H1 (cell line): ENCODE measurements around the gene DYNC1LI1. TPM values are rescaled to one million over a fixed set of nuclear protein-coding genes. Genes with fewer than 3 reads are reported as not detected.

ENCODE experiments used
- CTCF ChIA-PET: fragments of 300-600 bp; sonication (Branson Sonifier 250); formaldehyde crosslinking; loops from one replicate; lab custom pipeline; 2021; ENCODE audit not compliant: partially characterized antibody; lab: Charles Lee
- POLR2A ChIA-PET: fragments of 300-600 bp; sonication (Branson Sonifier 250); formaldehyde crosslinking; loops from one replicate; lab custom pipeline; 2021; ENCODE audit warnings: inconsistent platforms; ENCODE audit not compliant: partially characterized antibody; lab: Charles Lee
- DNase-seq, 2 experiments: peaks; one replicate each; pipeline versions ENCODE4 v3.0.0 to v3.0.0-alpha.2; 2010 to 2022; ENCODE audit warnings: low spot score in 2 of 2, low read depth in 1 of 2, mixed read lengths in 1 of 2
- FAIRE-seq: peaks from 2 replicates; lab custom pipeline; 2011; peaks lifted over from hg19 to GRCh38; lab: Jason Lieb, UNC
- H2AFZ ChIP-seq: 2 replicates; pipeline ENCODE4 v1.8.1; 2012; ENCODE audit warnings: low read length, inconsistent platforms
- H2AK5ac ChIP-seq: 2 replicates; pipeline ENCODE4 v1.6.1; 2013; ENCODE audit warnings: low read depth, low read length
- H2BK120ac ChIP-seq: replicated peaks from 2 replicates; pipeline ENCODE3; 2013; ENCODE audit warnings: low read depth, low read length, inconsistent platforms
- H2BK12ac ChIP-seq: 2 replicates; pipeline ENCODE4 v1.6.1; 2013; ENCODE audit warnings: low read depth, low read length
- H2BK15ac ChIP-seq: 2 replicates; pipeline ENCODE4 v1.6.1; 2013; ENCODE audit warnings: low read length
- H2BK20ac ChIP-seq: 2 replicates; pipeline ENCODE4 v1.6.1; 2013; ENCODE audit warnings: low read length
- H2BK5ac ChIP-seq: 2 replicates; pipeline ENCODE4 v1.6.1; 2013; ENCODE audit warnings: low read depth, low read length
- H3K14ac ChIP-seq: 2 replicates; pipeline ENCODE4 v1.6.1; 2013; ENCODE audit warnings: inconsistent platforms; ENCODE audit not compliant: insufficient read length
- H3K18ac ChIP-seq: 2 replicates; pipeline ENCODE4 v1.6.1; 2013; ENCODE audit warnings: low read length; ENCODE audit errors: extremely low read depth
- H3K23ac ChIP-seq: 2 replicates; pipeline ENCODE4 v1.6.1; 2013; ENCODE audit warnings: inconsistent platforms; ENCODE audit not compliant: insufficient read length
- H3K23me2 ChIP-seq: 2 replicates; pipeline ENCODE4 v1.6.1; 2013; ENCODE audit warnings: low read depth, low read length
- H3K27ac ChIP-seq: 2 replicates; pipeline ENCODE4 v1.6.1; 2011; ENCODE audit warnings: low read depth, low read length, inconsistent platforms
- H3K27me3 ChIP-seq, 4 experiments: replicated peaks in 1 of 4; 1 replicate in 1 of 4; 2 replicates in 3 of 4; pipeline versions ENCODE4 v1.6.1 to v1.8.1; 2011 to 2013; ENCODE audit warnings: low read length in 3 of 4, mild to moderate bottlenecking in 3 of 4, inconsistent platforms in 2 of 4, mixed read lengths in 2 of 4, moderate library complexity in 1 of 4; ENCODE audit not compliant: control insufficient read depth in 3 of 4, insufficient read depth in 3 of 4; ENCODE audit errors: extremely low read depth in 1 of 4
- H3K36me3 ChIP-seq, 4 experiments: 2 replicates each; pipeline versions ENCODE4 v1.6.1 to v1.8.1; 2011 to 2013; ENCODE audit warnings: mild to moderate bottlenecking in 4 of 4, low read length in 3 of 4, moderate library complexity in 2 of 4, control low read depth in 1 of 4, inconsistent platforms in 1 of 4; ENCODE audit not compliant: insufficient read depth in 4 of 4, control insufficient read depth in 2 of 4
- H3K4ac ChIP-seq: replicated peaks from 2 replicates; pipeline ENCODE3; 2013; ENCODE audit warnings: low read length, low read depth, mixed read lengths, inconsistent platforms; ENCODE audit not compliant: insufficient read length
- H3K4me1 ChIP-seq, 4 experiments: replicated peaks in 1 of 4; 1 replicate in 1 of 4; 2 replicates in 3 of 4; pipeline versions ENCODE4 v1.6.1 to v1.8.1; 2011 to 2013; ENCODE audit warnings: low read length in 3 of 4, inconsistent platforms in 2 of 4, mixed read lengths in 1 of 4; ENCODE audit not compliant: insufficient read depth in 4 of 4, control insufficient read depth in 3 of 4
- H3K4me2 ChIP-seq, 2 experiments: 2 replicates each; pipeline versions ENCODE4 v1.6.1 to v1.8.1; 2011 to 2013; ENCODE audit warnings: low read depth in 2 of 2, low read length in 2 of 2, control low read depth in 1 of 2, inconsistent platforms in 1 of 2, mild to moderate bottlenecking in 1 of 2; ENCODE audit not compliant: insufficient read depth in 1 of 2
- H3K4me3 ChIP-seq, 4 experiments: fragments of 200-600, 300-600 bp in 1 of 4; sonication (generic), shearing (Covaris generic), sonication (Bioruptor Twin) in 1 of 4; 2 replicates each; pipeline versions ENCODE4 v1.5.1 to v1.8.1; 2011 to 2016; ENCODE audit warnings: low read length in 4 of 4, low read depth in 3 of 4, control low read depth in 2 of 4, inconsistent platforms in 2 of 4, mild to moderate bottlenecking in 2 of 4, mixed read lengths in 1 of 4, moderate library complexity in 1 of 4; ENCODE audit not compliant: insufficient read depth in 2 of 4; ENCODE audit errors: extremely low read depth in 1 of 4
- H3K56ac ChIP-seq: replicated peaks from 2 replicates; pipeline ENCODE3; 2013; ENCODE audit warnings: low read depth, mild to moderate bottlenecking, mixed read lengths, low read length, inconsistent platforms; ENCODE audit not compliant: insufficient read length
- H3K79me1 ChIP-seq: 2 replicates; pipeline ENCODE4 v1.6.1; 2013; ENCODE audit warnings: low read depth, low read length, control low read depth
- H3K79me2 ChIP-seq, 2 experiments: 2 replicates each; pipeline versions ENCODE4 v1.6.1 to v1.8.1; 2012 to 2013; ENCODE audit warnings: low read length in 2 of 2, mild to moderate bottlenecking in 2 of 2, inconsistent platforms in 1 of 2; ENCODE audit not compliant: insufficient read depth in 2 of 2, control insufficient read depth in 1 of 2
- H3K9ac ChIP-seq, 4 experiments: replicated peaks in 1 of 4; 1 replicate in 1 of 4; 2 replicates in 3 of 4; pipeline versions ENCODE4 v1.6.1 to v1.8.1; 2011 to 2013; ENCODE audit warnings: low read depth in 3 of 4, low read length in 3 of 4, control low read depth in 2 of 4, mild to moderate bottlenecking in 2 of 4, moderate library complexity in 2 of 4, inconsistent platforms in 1 of 4; ENCODE audit errors: extremely low read depth in 1 of 4
- H3K9me3 ChIP-seq, 2 experiments: 2 replicates each; pipeline versions ENCODE4 v1.6.1 to v1.8.1; 2012 to 2013; ENCODE audit warnings: mild to moderate bottlenecking in 2 of 2, moderate library complexity in 2 of 2, control low read depth in 1 of 2, inconsistent platforms in 1 of 2, low read depth in 1 of 2, low read length in 1 of 2, mixed read lengths in 1 of 2; ENCODE audit not compliant: insufficient read depth in 2 of 2
- H4K20me1 ChIP-seq, 2 experiments: replicated peaks in 1 of 2; 2 replicates each; pipeline versions ENCODE3 to v1.8.1; 2011 to 2013; ENCODE audit warnings: inconsistent platforms in 2 of 2, low read length in 2 of 2, mild to moderate bottlenecking in 1 of 2; ENCODE audit not compliant: insufficient read depth in 2 of 2, control insufficient read depth in 1 of 2
- H4K5ac ChIP-seq: 2 replicates; pipeline ENCODE4 v1.6.1; 2013; ENCODE audit warnings: low read length, low read depth, mixed read lengths, inconsistent platforms; ENCODE audit not compliant: insufficient read length
- H4K8ac ChIP-seq: 2 replicates; pipeline ENCODE4 v1.8.0; 2013; ENCODE audit warnings: mild to moderate bottlenecking, moderate library complexity, low read length, inconsistent platforms; ENCODE audit not compliant: insufficient read depth; ENCODE audit errors: extremely low read depth
- H4K91ac ChIP-seq: replicated peaks from 2 replicates; pipeline ENCODE3; 2013; ENCODE audit warnings: low read length, mixed read lengths, inconsistent platforms; ENCODE audit not compliant: insufficient read length
- BACH1 ChIP-seq: IDR thresholded peaks from 2 replicates; pipeline ENCODE4 v1.6.1; 2012; ENCODE audit warnings: low read length, improper control_type of control experiment
- CEBPB ChIP-seq: IDR thresholded peaks from 2 replicates; pipeline ENCODE4 v1.6.1; 2012; ENCODE audit warnings: low read depth, low read length
- CTCF ChIP-seq, 3 experiments: IDR thresholded peaks; 1 replicate in 2 of 3; 2 replicates in 1 of 3; pipeline versions ENCODE4 v1.5.1 to v1.6.1; 2011; ENCODE audit warnings: low read length in 3 of 3, mild to moderate bottlenecking in 3 of 3, inconsistent platforms in 2 of 3, low read depth in 1 of 3, moderate library complexity in 1 of 3; ENCODE audit not compliant: insufficient read depth in 1 of 3; ENCODE audit errors: control extremely low read depth in 1 of 3
- GTF2F1 ChIP-seq: IDR thresholded peaks from 2 replicates; pipeline ENCODE4 v1.6.1; 2012; ENCODE audit warnings: low read depth, low read length, improper control_type of control experiment, borderline replicate concordance
- HDAC6 ChIP-seq: IDR thresholded peaks from one replicate; pipeline ENCODE4 v1.7.1; 2012; ENCODE audit warnings: low read depth, mild to moderate bottlenecking, inconsistent platforms, low read length, moderate library complexity
- JUND ChIP-seq: IDR thresholded peaks from 2 replicates; pipeline ENCODE4 v1.6.1; 2011; ENCODE audit warnings: mild to moderate bottlenecking, improper control_type of control experiment, low read length
- MAX ChIP-seq: IDR thresholded peaks from 2 replicates; pipeline ENCODE4 v1.6.1; 2012; ENCODE audit warnings: inconsistent platforms
- POLR2A ChIP-seq, 2 experiments: IDR thresholded peaks; 1 replicate in 1 of 2; 2 replicates in 1 of 2; pipeline ENCODE4 v1.6.1; 2011; ENCODE audit warnings: low read depth in 2 of 2, low read length in 2 of 2, mild to moderate bottlenecking in 2 of 2; ENCODE audit errors: control extremely low read depth in 1 of 2
- RAD21 ChIP-seq, 2 experiments: IDR thresholded peaks in 1 of 2; conservative IDR thresholded peaks in 1 of 2; 2 replicates each; pipeline ENCODE4 v1.6.1; 2011; ENCODE audit warnings: low read depth in 2 of 2, low read length in 2 of 2, improper control_type of control experiment in 1 of 2, inconsistent platforms in 1 of 2, mild to moderate bottlenecking in 1 of 2, moderate library complexity in 1 of 2
- SIRT6 ChIP-seq: IDR thresholded peaks from one replicate; pipeline ENCODE4 v1.7.1; 2012; ENCODE audit warnings: low read length, inconsistent platforms
- SUZ12 ChIP-seq: fragments of 200-600 bp; sonication (generic); IDR thresholded peaks from 2 replicates; pipeline ENCODE4 v1.6.1; 2012; ENCODE audit warnings: mild to moderate bottlenecking, inconsistent platforms, low read length, moderate library complexity, mixed read lengths
- TAF1 ChIP-seq: IDR thresholded peaks from 2 replicates; pipeline ENCODE4 v1.6.1; 2011; ENCODE audit warnings: mild to moderate bottlenecking, low read depth, low read length
- TAF7 ChIP-seq: optimal IDR thresholded peaks from 2 replicates; pipeline ENCODE3; 2011; ENCODE audit warnings: low read depth, mild to moderate bottlenecking, inconsistent platforms, low read length, moderate library complexity, borderline replicate concordance
- WGBS, 2 experiments: shearing (Covaris generic) in 1 of 2; methylation state at CpG; one replicate each; pipeline versions ENCODE4 v1.1.6 to v1.1.7; 2013 to 2015; ENCODE audit warnings: low lambda C conversion rate in 2 of 2, mixed read lengths in 2 of 2, inconsistent platforms in 1 of 2, low coverage in 1 of 2, missing lambda C conversion rate in 1 of 2; ENCODE audit not compliant: insufficient replicate concordance in 2 of 2, insufficient coverage in 1 of 2, insufficient read length in 1 of 2; ENCODE audit errors: extremely low coverage in 1 of 2, missing lambda C conversion rate in 1 of 2; 5-methylcytosine and 5-hydroxymethylcytosine counted together
- polyA plus RNA-seq, 7 experiments: library from polyadenylated mRNA; depleted of rRNA in 3 of 7; stranded (reverse) in 5 of 7; unstranded in 2 of 7; fragments of >200 nt in 5 of 7; fragments of 200-250 nt in 2 of 7; gene quantifications; 1 replicate in 5 of 7; 2 replicates in 1 of 7; 4 replicates in 1 of 7; pipeline versions ENCODE4 v1.2.1 to v1.2.3, GENCODE V29; 2011 to 2013; ENCODE audit warnings: missing spikeins in 2 of 7, mixed read lengths in 2 of 7
- total RNA-seq: library from RNA; stranded (reverse); fragmentation: NEBNext Ultra II Directional; extraction: Animal tissue kit (Norgen Biotek cat#: 25700); gene quantifications from 2 replicates; pipeline ENCODE4 v1.2.1, GENCODE V29; 2021

DYNC1LI1 gene
- total and polyA plus RNA-seq, 2 of the 8 experiments (the other 6 are each of a cell fraction or from before 2014, with no cell fraction given) = 13.6 to 45.1 TPM

GRCh38 chr3:32583708-32584107 lies 13.1 kb upstream of the DYNC1LI1 start:
- DNase-seq = no peak
- Histone ChIP-seq H2BK120ac (no peak overlapping the region), H4K20me1 (no peaks in the 10 kb centered on the region), H2AK5ac (no peak overlapping the region), H3K36me3 (no peaks in the 10 kb centered on the region), H3K23me2 (no peaks in the 10 kb centered on the region), H3K4ac (no peak overlapping the region), H3K4me1 (no peaks in the 10 kb centered on the region), H2BK5ac (no peak overlapping the region), H2AFZ (no peak overlapping the region), H3K4me2 (no peak overlapping the region), H3K56ac (no peak overlapping the region), H3K79me2 (no peaks in the 10 kb centered on the region), H3K4me3 (no peak overlapping the region), H2BK20ac (no peak overlapping the region), H4K5ac (no peak overlapping the region), H3K27ac (no peak overlapping the region), H2BK12ac (no peak overlapping the region), H3K79me1 (no peaks in the 10 kb centered on the region), H3K18ac (no peak overlapping the region), H4K91ac (no peak overlapping the region), H3K14ac (no peak overlapping the region), H2BK15ac (no peak overlapping the region), H4K8ac (no peak overlapping the region), H3K9me3 (no peaks in the 10 kb centered on the region; a peak in 1 of 4 replicates), H3K27me3 (no peaks in the 10 kb centered on the region), H3K9ac (no peak overlapping the region), H3K23ac (no peak overlapping the region)
- 97% methylated on average over 3 of the region's 3 CpGs; no CpG with 5 or more reads in 1 of the 2 experiments for WGBS, 2 experiments
- no peak for FAIRE-seq
- ChIA-PET POLR2A (no interaction called here), CTCF (no interaction called here)
- no peak for TF ChIP-seq CTCF (IDR thresholded peaks at IDR 0.05; ENCODE audit: control extremely low read depth in 1 of 3, insufficient read depth in 1 of 3, low read depth in 1 of 3, low read length in 3 of 3)
- TF ChIP-seq CEBPB = no peak
- TF ChIP-seq BACH1 = no peak
- no peak for TF ChIP-seq GTF2F1
- TF ChIP-seq SUZ12 = no peak
- TF ChIP-seq SIRT6 = no peak
- no peak for TF ChIP-seq JUND
- no peak for TF ChIP-seq POLR2A (IDR thresholded peaks at IDR 0.05; ENCODE audit: control extremely low read depth in 1 of 2, low read depth in 2 of 2, low read length in 2 of 2)
- TF ChIP-seq MAX = no peak
- no peak for TF ChIP-seq HDAC6
- TF ChIP-seq TAF7 = no peak
- TF ChIP-seq RAD21 (IDR thresholded peaks at IDR 0.05 in 1 of 2, conservative IDR thresholded peaks at IDR 0.05 in 1 of 2; ENCODE audit: low read depth in 2 of 2, low read length in 2 of 2) = no peak
- TF ChIP-seq TAF1 = no peak
